Dermis blood vessel endothelial cell (primary cell): ENCODE data around the gene GNL1. TPM values are rescaled to one million over a fixed set of nuclear protein-coding genes. Genes with fewer than 3 reads are reported as not detected.
"Not testable (repeated sequence)": the region's sequence is repeated elsewhere in the genome, so short reads cannot be mapped to it uniquely, and the experiment has no call there.

ENCODE experiments used
- DNase-seq: peaks from one replicate; pipeline ENCODE4 v3.0.0; 2010
- total RNA-seq: library from RNA; depleted of rRNA; stranded (reverse); fragments of >200 nt; gene quantifications from 2 replicates; pipeline ENCODE4 v1.2.3, GENCODE V29; 2014

Gene GNL1
- total RNA-seq, 1 donor from 2014 or later = 53.1 TPM

GRCh38 chr6:30495993-30496392 is 60.3 kb downstream of the GNL1 start:
- no peak for DNase-seq

GRCh38 chr6:30495060-30495459 is 61.2 kb downstream of the GNL1 start:
- not testable (repeated sequence) for DNase-seq

- no peak for DNase-seq
These were observed 61.9 kb downstream of the GNL1 start for GRCh38 chr6:30494291-30494861.

- no peak for DNase-seq
These were observed 62.5 kb downstream of the GNL1 start for GRCh38 chr6:30493643-30494250.

GRCh38 chr6:30491991-30492952 is 64.0 kb downstream of the GNL1 start:
- DNase-seq = no peak

Other genes with a start within 250 kb of the GNL1 start
- 11.6 and 15.3 TPM in 2 replicates for gene TRIM39, start 229.6 kb downstream of the GNL1 start, total RNA-seq
- 17.5 and 26.9 TPM in 2 replicates for gene RPP21, start 211.3 kb downstream of the GNL1 start, total RNA-seq
- 717 and 1,065 TPM in 2 replicates for gene HLA-E, start 67.0 kb downstream of the GNL1 start, total RNA-seq
- 2.9 and 3.5 TPM in 2 replicates for gene PRR3, start 806 bp upstream of the GNL1 start, total RNA-seq
- gene ABCF1, start 15.0 kb upstream of the GNL1 start, total RNA-seq = 49.5 and 70.3 TPM in 2 replicates
- 19.4 and 20.0 TPM in 2 replicates for gene PPP1R10, start 60.8 kb upstream of the GNL1 start, total RNA-seq
- gene MRPS18B, start 61.4 kb upstream of the GNL1 start, total RNA-seq = 37.9 and 41.0 TPM in 2 replicates
- 3.4 and 3.7 TPM in 2 replicates for gene ATAT1, start 70.4 kb upstream of the GNL1 start, total RNA-seq
- 3.5 and 9.9 TPM in 2 replicates for gene C6orf136, start 90.6 kb upstream of the GNL1 start, total RNA-seq
- 39.3 and 52.6 TPM in 2 replicates for gene DHX16, start 116.5 kb upstream of the GNL1 start, total RNA-seq
- gene PPP1R18, start 130.2 kb upstream of the GNL1 start, total RNA-seq = 41.7 and 64.8 TPM in 2 replicates
- gene NRM, start 134.5 kb upstream of the GNL1 start, total RNA-seq = 3.1 and 4.6 TPM in 2 replicates
- gene MDC1, start 160.8 kb upstream of the GNL1 start, total RNA-seq = 6.3 and 12.5 TPM in 2 replicates
- gene TUBB, start 163.9 kb upstream of the GNL1 start, total RNA-seq = 301 and 692 TPM in 2 replicates
- 71.5 and 124 TPM in 2 replicates for gene FLOT1, start 186.2 kb upstream of the GNL1 start, total RNA-seq
- gene IER3, start 188.1 kb upstream of the GNL1 start, total RNA-seq = 74.4 and 134 TPM in 2 replicates